NOMO-1 treated with DMSO at 0.1 percent for 48 hours (cell line): ENCODE data around the gene GSC2.

Source experiments
- DNase-seq: peaks from one replicate; lab custom pipeline; 2025; ENCODE audit not compliant: unreplicated experiment; lab: John Stamatoyannopoulos, UW

The GSC2 gene

DNA sequence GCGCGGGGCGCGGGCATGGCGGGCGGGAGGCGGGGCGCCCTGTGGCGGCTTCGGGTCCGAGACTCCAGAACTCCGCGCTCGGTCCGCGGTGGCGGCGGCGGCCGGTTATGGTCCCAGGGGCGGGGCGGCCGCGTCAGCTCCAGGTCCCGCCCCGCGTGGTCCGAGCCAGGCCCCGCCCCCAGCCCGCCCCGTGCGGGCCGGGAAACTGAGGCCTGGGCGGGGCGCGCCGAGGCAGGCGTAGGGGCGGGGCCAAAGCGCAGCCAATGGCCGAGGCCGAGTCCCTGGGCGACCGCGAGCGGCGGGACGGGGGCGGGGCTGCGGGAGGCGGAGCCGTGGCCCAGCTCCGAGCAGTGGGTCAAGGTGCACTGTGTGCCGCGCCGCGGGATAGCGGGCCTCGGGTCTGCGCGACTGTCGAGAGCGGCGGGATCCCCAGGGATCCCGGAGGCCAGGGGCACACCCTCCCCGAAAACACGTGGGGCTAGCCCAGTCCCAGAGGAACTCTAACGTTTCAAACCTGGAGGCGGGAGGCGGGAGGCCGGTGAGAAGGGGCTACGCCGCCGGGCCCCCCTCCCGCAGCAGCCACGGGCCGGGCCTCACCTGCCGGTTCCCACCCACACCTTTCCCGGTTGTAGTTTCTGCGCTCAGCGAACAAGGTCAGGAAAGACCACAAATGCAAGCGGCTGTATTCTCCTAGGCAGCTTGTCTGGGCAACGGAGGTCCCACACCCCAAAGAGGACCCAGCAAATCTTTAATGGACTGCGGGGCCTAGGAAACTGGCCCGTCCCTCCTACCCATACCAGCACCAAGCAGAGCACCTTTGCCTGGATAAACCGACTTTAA is 28.8 kb upstream of the GSC2 start, which contains the start of gene SLC25A1:
Gene SLC25A1, minus strand, starts transcription at position 80 of the 840 bp plus-strand sequence. Its CDS starts 63 bp downstream, at position 17.
- DNase-seq: peak; percentile 72

DNA sequence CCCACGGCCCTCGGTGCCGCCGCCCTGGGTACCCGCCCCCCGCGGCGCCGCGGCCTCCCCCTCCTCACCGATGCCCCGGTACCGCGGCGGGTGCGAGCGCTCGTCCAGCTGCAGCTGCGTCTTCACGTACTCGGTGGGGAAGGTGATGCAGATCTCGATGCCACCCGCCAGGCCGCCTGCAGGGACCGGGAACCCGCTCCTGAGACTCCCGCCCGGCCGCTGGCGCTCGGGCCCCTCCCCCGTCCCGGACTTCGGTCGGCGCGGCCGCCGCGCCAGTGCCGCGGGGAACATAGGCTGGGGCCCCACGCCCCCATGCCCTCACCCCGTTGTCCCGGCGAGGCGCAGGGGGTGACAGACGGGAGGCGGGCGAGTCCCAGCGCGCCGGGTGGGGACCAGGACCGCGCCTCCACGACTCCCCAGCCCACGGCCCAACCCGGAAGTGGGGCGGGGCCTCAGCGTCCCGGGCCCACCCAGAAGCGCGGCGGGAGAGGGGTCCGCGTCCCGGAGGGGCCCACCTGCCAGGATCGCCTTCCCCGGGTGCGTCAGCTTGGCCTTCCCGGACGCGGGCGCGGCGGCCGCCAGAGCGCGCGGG is 28.1 kb upstream of the GSC2 start:
- no peak for DNase-seq

DNA sequence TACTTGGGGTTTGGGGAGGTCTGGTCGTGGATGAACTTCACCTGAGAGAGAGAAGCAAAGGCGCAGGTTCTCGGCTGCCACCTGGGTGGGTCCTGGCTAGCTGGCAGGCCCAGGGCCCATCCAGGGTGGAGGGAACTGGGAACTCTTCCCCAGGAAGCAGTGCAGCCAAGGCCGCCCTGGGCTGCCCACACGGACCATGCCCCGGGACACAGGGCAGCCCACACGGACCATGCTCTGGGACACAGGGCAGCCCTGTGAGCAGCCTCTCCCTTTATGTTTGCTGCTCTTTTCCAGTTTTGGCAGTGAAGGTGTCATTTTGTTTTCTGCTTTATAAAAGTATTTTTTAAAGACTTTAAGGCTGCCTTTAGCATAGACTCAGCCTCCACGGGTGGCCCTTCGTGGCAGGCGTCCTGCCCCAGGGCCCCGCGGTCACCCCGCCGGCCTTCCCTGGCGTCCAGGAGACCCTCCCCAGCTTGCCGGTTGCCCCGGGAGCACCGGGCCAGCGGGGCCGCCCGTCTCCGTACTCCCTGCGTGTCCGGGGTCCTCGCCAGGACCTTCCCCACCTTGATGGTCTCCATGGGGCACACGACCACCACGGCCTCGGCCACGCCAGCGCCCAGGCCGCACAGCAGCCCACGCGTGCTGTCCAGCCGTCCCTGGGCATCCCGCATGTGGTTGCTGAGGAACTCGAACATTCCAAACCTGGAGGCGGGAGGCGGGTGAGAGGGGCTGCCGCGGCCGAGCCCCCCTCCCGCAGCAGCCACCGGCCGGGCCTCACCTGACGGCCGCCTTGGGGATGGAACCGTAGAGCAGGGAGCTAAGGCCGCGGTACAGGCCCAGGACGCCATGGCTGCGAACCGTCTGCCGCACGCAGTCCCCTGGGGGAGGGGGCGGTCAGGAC is 27.3 kb upstream of the GSC2 start:
- DNase-seq: no peak

DNA sequence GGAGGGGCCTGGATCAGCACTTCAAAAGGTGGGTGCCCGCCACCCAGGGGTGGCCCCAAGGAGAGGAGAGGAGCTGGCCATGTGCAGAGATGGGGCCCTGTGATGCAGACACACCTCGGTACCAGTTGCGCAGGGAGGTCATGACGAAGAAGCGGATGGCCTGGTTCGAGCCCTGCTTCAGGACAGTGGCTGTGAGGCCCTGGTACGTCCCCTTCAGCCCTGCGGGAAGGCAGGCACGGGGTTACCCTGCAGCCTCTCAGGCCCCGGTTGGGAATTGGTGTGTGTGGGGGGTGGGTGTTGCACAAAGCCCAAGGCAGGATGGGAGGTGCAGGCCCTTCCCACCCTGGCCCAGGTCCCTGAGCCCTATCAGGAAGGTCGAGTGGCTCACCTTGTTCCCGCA is 26.6 kb upstream of the GSC2 start:
- no peak for DNase-seq

- no peak for DNase-seq
Measured at GRCh38 chr22:19176175-19176643, 26.1 kb upstream of the GSC2 start.

- DNase-seq: no peak
Measured at GRCh38 chr22:19175602-19176174, 25.6 kb upstream of the GSC2 start.

DNA sequence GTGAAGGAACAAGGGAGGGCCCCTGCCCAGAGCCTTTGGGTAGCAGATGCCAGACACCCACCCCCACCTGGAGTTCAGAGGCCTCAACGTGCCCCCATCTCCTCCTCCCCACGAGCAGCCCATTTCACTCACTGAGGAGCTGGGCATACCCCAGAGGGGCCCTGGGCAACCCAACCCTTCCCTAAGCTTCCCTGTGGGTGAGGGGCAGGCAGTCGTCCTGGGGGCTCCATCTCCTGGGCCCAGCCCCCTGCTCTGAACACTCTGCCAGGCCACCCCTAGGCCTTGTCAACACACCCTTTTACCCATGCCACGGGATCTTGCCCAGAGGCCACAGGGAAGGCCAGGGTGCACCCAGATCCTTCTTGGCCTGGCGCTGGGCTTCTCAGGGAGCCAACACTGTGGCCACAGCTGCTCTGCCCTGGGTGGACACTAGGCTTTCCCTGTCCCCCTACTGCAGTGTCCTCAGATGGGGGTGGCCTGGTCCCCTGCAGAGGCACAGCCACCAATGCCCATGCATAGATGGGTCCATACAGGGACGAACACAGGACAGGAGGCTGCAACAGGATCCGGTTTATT is 25.0 kb upstream of the GSC2 start:
- no peak for DNase-seq

- peak; percentile 54 for DNase-seq
Measured at GRCh38 chr22:19174106-19175025, 24.3 kb upstream of the GSC2 start.

DNA sequence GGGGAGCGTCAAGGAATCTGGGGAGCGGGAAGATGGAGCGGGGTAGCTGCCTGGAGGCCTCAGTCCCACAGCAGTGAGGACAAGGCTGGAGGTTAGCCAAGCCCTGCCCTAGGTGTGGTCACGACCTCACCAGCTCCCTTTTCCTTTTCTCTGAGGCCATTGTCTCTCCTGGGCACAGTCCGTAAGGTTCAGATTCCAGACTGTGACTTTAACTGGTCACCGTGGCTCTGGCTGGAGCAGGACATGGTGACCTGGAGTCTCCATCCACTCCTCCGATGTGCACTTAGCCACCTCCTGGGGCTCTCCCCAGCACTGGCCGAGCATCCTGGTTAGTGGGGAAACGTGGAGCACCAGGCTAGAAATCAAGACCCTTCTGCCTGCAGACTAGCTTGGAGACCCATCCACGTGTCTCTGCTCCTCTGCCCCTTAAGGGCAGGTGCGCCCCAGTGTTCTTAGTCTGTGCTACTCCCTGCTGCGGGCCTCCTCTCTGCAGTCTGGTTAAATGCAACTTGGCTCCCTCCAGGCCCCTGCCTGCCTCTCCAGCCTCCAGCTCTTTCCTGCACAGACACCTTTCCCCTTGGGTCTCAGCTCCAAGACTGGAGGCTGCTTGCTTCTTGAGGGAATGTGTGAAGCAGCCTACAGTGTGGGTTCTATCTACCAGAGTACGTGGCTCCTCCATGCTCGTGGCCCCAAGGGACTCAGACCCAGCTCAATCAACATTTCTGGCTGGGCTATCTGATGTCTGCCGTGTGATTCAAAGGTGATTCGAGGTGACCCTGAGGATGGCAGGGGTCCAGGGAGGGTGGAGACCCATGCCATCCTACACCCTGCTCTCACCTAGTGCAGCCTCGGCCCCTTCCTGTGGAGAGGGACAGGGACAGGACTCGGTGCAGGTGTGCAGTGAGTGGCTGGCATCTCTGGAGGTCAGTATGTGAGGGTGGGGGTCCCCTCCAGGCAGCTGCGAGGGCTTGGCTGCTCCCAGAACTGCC is 23.2 kb upstream of the GSC2 start:
- no peak for DNase-seq

DNA sequence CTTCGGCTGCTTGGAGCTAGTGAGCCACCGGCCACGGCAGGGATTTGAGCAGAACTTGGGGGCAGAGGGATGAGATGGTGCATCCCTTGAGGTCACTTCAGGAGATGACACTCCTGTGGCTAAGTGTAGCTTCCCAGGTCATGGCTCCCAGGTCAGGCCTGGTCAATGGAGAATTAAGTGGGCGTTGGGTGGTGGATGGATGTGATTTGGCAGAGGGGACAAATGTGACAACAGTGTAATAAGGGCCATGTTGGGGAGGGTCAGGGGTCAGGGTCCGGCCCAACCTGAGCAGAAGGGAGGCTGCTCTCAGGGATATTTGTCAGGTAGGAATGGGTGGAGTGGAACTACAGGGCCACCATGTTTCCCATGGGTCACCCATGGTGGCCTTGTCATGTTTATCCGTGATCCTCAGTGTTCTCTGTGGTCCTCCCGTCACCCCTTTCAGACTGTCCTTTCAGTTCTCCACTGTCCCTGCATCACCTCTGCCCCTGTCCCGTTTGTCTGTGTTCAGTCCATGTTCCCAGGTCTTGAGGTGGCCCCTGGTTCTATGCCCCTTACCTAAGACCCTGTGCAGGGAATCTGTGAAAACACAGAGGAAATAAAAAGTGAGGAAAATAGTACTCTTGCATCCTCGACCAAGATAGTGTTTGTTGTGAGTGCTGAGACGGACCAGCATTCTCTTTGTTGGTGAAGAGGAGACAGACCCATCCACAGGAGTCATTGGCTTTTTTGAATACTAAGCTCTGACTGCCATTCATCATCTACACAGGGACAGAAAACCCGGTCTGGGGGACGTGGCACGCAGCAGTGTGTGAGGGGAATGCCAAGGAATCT is 22.3 kb upstream of the GSC2 start:
- no peak for DNase-seq

DNA sequence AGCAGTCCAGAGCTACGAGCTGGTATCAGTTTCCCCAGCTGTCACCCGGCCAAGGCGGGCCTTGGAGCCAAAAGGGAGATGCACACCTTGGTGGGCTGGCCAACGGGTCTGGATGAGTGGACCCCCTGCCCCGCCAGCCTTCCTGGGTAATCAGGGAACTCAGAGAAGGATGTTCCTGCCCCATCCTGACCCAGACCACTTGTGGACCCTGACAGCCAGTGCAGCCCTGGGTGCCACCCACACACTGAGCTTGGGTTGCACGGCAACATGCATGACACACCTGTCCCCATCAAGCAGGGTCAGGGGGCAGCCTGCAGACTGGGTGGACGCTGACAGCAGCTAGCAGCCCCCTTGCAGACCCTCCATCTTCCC is 19.8 kb upstream of the GSC2 start:
- DNase-seq: no peak

- DNase-seq: no peak
Measured at GRCh38 chr22:19169002-19169946, 19.2 kb upstream of the GSC2 start.

DNA sequence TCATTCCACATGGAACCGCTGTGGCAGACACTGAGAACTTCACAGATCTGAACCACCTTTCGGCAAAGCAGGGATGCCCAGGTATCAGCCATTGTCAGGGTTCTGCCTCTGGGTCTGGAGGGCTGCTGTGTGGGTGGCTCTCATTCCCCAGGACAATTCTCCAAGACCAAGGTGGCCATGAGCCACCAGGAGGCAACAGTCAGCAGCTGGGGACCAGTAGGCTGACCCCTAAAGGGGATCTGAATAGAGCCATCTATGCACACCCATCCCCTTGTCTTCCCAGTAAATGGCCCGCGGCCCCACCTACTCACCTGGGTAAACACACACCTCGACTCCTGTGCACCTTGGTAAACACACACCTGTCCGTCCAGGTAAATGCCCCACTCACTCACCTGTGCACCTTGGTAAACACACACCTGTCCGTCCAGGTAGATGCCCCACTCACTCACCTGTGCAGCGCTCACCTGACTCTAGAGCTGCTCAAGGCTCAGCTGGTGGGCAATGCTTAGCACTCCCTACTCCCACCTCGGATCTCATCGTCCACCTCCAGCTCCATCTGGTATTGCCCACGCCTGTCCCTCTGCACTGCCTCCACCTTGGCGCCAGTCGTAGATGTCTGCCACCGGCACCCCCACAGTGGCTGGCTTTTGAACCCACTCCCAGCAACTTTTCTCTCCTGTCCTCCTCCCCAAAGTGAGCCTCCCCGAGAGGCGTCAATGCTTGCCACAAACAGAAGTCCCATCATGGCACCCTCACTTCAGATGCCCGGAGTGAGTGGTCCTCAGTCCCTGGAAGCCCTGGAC is 18.2 kb upstream of the GSC2 start:
- no peak for DNase-seq

DNA sequence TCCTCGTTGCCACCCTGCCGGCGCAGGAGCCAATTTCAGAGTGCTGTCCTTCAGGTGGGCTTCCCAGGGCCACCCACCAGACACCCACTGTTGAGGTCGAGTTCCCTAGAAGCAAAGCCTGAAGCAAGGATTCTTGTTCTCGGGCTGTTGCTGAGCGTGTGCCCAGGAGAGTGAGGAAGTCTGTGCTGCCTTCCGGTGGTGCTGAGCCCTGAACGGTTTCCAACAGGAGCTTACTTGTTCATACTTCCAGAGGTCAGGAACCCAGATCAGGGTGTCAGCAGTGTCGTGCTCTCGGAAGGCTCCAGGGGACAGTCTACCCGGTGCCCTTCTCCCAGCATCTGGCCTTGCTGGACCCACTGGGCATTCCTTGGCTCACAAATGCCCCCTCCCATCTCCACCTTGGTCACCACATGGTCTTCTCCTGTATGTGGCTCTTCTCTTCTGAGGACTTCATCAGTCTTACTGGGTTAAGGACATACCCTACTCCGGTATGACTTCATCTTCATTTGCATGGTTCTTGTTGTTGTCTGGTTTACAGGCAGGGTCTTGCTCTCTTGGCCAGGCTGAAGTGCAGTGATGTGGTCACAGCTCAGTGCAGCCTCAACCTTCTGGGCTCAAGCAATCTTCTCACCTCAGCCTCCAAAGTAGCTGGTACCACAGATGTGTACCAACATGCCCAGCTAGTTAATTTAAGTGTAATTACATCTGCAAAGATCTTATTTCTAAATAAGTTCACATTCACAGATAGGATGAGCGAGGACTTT is 17.2 kb upstream of the GSC2 start:
- no peak for DNase-seq

DNA sequence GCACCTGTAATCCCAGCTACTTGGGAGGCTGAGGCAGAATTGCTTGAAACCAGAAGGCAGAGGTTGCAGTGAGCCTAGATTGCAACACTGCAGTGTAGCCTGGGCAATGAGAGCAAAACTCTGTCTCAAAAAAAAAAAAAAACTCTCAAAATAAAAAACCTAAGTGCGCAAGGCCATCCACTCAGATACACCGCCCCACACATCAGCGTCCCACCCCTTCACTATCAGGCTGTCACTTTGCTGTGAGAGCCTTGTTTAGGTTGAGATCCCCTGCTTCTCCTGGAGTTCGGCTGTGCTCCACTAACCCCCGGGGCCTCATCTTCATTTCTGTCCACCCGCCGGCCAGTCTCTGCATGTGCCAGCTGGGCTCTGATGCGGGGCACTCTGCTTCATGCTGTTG is 16.3 kb upstream of the GSC2 start:
- DNase-seq: no peak
